Neuron (in vitro differentiated cells): Measurements from ENCODE around the gene CARD10.
A peak's percentile ranks its signal among the peaks of the same experiment; 100 is the strongest.

Experiments used
- H2AFZ ChIP-seq: one replicate; pipeline ENCODE4 v1.6.1; 2013; ENCODE audit warnings: low read depth, mild to moderate bottlenecking, inconsistent platforms, low read length, moderate library complexity
- H3K27me3 ChIP-seq: one replicate; pipeline ENCODE4 v1.6.1; 2013; ENCODE audit warnings: low read length; ENCODE audit not compliant: insufficient read depth
- H3K36me3 ChIP-seq: one replicate; pipeline ENCODE4 v1.6.1; 2013; ENCODE audit warnings: low read length; ENCODE audit not compliant: insufficient read depth
- H3K4me1 ChIP-seq: one replicate; pipeline ENCODE4 v1.6.1; 2013; ENCODE audit warnings: low read length; ENCODE audit not compliant: insufficient read depth
- H3K4me3 ChIP-seq: 2 replicates; pipeline ENCODE4 v1.5.1; 2013; ENCODE audit warnings: mild to moderate bottlenecking, low read length, moderate library complexity
- H3K9me3 ChIP-seq: one replicate; pipeline ENCODE4 v1.6.1; 2013; ENCODE audit warnings: low read length

Gene CARD10

GRCh38 chr22:37519268-37520195, at the start of gene CARD10:
TSS of gene CARD10 (minus strand) at chr22:37519415. CDS start at chr22:37519200, 215 bp downstream.
- Histone ChIP-seq H3K4me1 (no peaks in the 10 kb centered on the region), H3K36me3 (no peaks in the 10 kb centered on the region), H3K27me3 (peaks cover 52% of the 10 kb centered on the region), H2AFZ (peak within 1 kb of the TSS; percentile 78), H3K9me3 (no peaks in the 10 kb centered on the region), H3K4me3 (peak within 1 kb of the TSS; percentile 44)

GRCh38 chr22:37568448-37569008, 49.3 kb upstream of the CARD10 start:
- Histone ChIP-seq H3K27me3 (no peaks in the 10 kb centered on the region), H3K36me3 (peaks cover 8% of the 10 kb centered on the region), H3K9me3 (no peaks in the 10 kb centered on the region), H3K4me1 (no peaks in the 10 kb centered on the region), H3K4me3 (no peak overlapping the region), H2AFZ (no peak overlapping the region)

- peaks cover 4% of the 10 kb centered on the region for H3K4me1 ChIP-seq
- H3K9me3 ChIP-seq, result no peaks in the 10 kb centered on the region
- H2AFZ ChIP-seq, result no peak overlapping the region
- peaks cover 8% of the 10 kb centered on the region for H3K36me3 ChIP-seq
- no peaks in the 10 kb centered on the region for H3K27me3 ChIP-seq
- H3K4me3 ChIP-seq, result no peak overlapping the region
These were observed 48.8 kb upstream of the CARD10 start for GRCh38 chr22:37568012-37568411.

GRCh38 chr22:37566903-37567798, 47.9 kb upstream of the CARD10 start:
- Histone ChIP-seq H3K9me3 (no peaks in the 10 kb centered on the region), H3K36me3 (peaks cover 8% of the 10 kb centered on the region), H2AFZ (no peak overlapping the region), H3K4me3 (no peak overlapping the region), H3K4me1 (peaks cover 4% of the 10 kb centered on the region), H3K27me3 (no peaks in the 10 kb centered on the region)

- H3K9me3 ChIP-seq, result no peaks in the 10 kb centered on the region
These were observed 47.2 kb upstream of the CARD10 start for GRCh38 chr22:37566329-37566837.

GRCh38 chr22:37565830-37566229, 46.6 kb upstream of the CARD10 start:
- Histone ChIP-seq H3K36me3 (peaks cover 8% of the 10 kb centered on the region), H3K4me1 (peaks cover 16% of the 10 kb centered on the region), H3K27me3 (no peaks in the 10 kb centered on the region), H3K9me3 (no peaks in the 10 kb centered on the region), H2AFZ (no peak overlapping the region), H3K4me3 (no peak overlapping the region)

More at GRCh38 chr22:37566329-37566837, 47.2 kb upstream of the CARD10 start:
- H3K27me3 ChIP-seq, result no peaks in the 10 kb centered on the region
- no peak overlapping the region for H3K4me3 ChIP-seq
- H2AFZ ChIP-seq, result no peak overlapping the region
- peaks cover 8% of the 10 kb centered on the region for H3K36me3 ChIP-seq
- peaks cover 11% of the 10 kb centered on the region for H3K4me1 ChIP-seq

GRCh38 chr22:37564111-37564711, 45.0 kb upstream of the CARD10 start:
- H3K4me1 ChIP-seq, result peaks cover 17% of the 10 kb centered on the region
- H2AFZ ChIP-seq, result no peak overlapping the region
- no peak overlapping the region for H3K4me3 ChIP-seq
- no peaks in the 10 kb centered on the region for H3K9me3 ChIP-seq
- H3K36me3 ChIP-seq, result peaks cover 8% of the 10 kb centered on the region
- H3K27me3 ChIP-seq, result peaks cover 4% of the 10 kb centered on the region

GRCh38 chr22:37563153-37564081, 44.2 kb upstream of the CARD10 start:
- Histone ChIP-seq H3K9me3 (no peaks in the 10 kb centered on the region), H2AFZ (no peak overlapping the region), H3K36me3 (peaks cover 8% of the 10 kb centered on the region), H3K27me3 (peaks cover 4% of the 10 kb centered on the region), H3K4me1 (peaks cover 17% of the 10 kb centered on the region), H3K4me3 (no peak overlapping the region)

- H3K4me3 ChIP-seq, result peak overlapping the region; percentile 71
- no peak overlapping the region for H2AFZ ChIP-seq
- no peaks in the 10 kb centered on the region for H3K9me3 ChIP-seq
- peaks cover 4% of the 10 kb centered on the region for H3K27me3 ChIP-seq
- peaks cover 17% of the 10 kb centered on the region for H3K4me1 ChIP-seq
- H3K36me3 ChIP-seq, result peaks cover 8% of the 10 kb centered on the region
These were observed 43.0 kb upstream of the CARD10 start for GRCh38 chr22:37562049-37562875.

- H3K27me3 ChIP-seq, result peaks cover 8% of the 10 kb centered on the region
- H3K9me3 ChIP-seq, result no peaks in the 10 kb centered on the region
- peaks cover 17% of the 10 kb centered on the region for H3K4me1 ChIP-seq
- H3K4me3 ChIP-seq, result peak overlapping the region; percentile 71
- peaks cover 3% of the 10 kb centered on the region for H3K36me3 ChIP-seq
- H2AFZ ChIP-seq, result peak overlapping the region; percentile 43
These were observed 42.2 kb upstream of the CARD10 start for GRCh38 chr22:37561212-37562048.
